K562 (cell line): ENCODE results near the gene S100A7A.

ENCODE experiments used
- GABPB1 ChIP-seq: sonication (generic); formaldehyde crosslinking; IDR thresholded peaks from 2 replicates; pipeline ENCODE4 v1.8.0; 2022; ENCODE audit warnings: mild to moderate bottlenecking, missing genetic modification reagents
- TAF1 ChIP-seq: IDR thresholded peaks from 2 replicates; pipeline ENCODE4 v1.6.1; 2011; ENCODE audit warnings: mild to moderate bottlenecking, low read length, moderate library complexity; ENCODE audit not compliant: insufficient read depth, control insufficient read depth, severe bottlenecking; ENCODE audit errors: extremely low read depth
- TF ChIP-seq, protein P1 (sequence below): fragments of 250-450 bp; sonication (Bioruptor Pico); IDR thresholded peaks from 2 replicates; pipeline ENCODE4 v1.8.0; 2021; ENCODE audit warnings: moderate library complexity, mild to moderate bottlenecking, inconsistent platforms

GRCh38 chr1:153434746-153435455, 18.6 kb downstream of the S100A7A start:
- TF ChIP-seq, protein P1, sequence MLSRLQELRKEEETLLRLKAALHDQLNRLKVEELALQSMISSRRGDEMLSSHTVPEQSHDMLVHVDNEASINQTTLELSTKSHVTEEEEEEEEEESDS = no peak
- TF ChIP-seq TAF1 (no peak), GABPB1 (CRISPR knock-in tag) (no peak)
